T-helper 2 cell (primary cell): ENCODE measurements around the gene DENND1A.
A peak's percentile ranks its signal among the peaks of the same experiment; 100 is the strongest.
"Not testable (repeated sequence)": the region's sequence is repeated elsewhere in the genome, so short reads cannot be mapped to it uniquely, and the experiment has no call there.

Experiments used
- DNase-seq, 5 experiments: peaks; one replicate each; pipeline versions ENCODE4 v3.0.0 to v3.0.0-alpha.2; 2012 to 2022

The DENND1A gene

DNA sequence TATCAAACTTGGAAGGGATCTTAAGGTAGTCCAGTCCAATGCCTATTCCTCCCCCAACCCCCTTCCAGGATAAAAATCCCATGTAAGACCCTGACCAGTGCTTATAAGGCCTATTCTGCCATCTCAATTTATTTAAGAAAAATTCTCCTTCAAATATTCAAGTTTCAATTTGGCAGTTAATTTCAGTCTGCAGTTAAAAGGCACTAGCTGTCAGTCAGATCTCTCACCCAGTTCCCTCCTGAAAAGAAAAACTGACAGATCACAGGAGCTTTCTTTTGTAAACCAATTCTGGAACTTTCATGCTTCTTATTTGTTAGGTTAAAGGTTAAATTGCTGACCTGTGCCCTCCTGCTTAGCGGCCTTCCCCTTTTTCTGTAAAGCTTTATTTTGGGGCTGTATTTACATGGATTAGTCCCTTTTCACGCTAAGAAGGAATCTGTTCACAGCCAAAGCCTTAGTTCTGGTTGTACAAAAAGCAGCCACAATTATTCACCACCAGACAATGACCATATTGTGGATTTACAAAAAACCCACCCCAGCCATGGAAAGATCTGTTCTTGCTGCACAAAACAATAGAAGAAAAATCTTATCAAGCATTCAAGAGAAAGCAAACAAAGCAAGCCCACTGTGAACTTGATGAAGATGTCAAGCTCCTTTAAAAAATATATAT lies 68.7 kb downstream of the DENND1A start:
- DNase-seq: no peak

- no peak for DNase-seq
Observed at GRCh38 chr9:123860603-123861002, 69.3 kb downstream of the DENND1A start.

GRCh38 chr9:123852403-123852802 lies 77.5 kb downstream of the DENND1A start:
- no peak for DNase-seq

GRCh38 chr9:123851851-123852250 lies 78.1 kb downstream of the DENND1A start:
- DNase-seq: no peak

DNA sequence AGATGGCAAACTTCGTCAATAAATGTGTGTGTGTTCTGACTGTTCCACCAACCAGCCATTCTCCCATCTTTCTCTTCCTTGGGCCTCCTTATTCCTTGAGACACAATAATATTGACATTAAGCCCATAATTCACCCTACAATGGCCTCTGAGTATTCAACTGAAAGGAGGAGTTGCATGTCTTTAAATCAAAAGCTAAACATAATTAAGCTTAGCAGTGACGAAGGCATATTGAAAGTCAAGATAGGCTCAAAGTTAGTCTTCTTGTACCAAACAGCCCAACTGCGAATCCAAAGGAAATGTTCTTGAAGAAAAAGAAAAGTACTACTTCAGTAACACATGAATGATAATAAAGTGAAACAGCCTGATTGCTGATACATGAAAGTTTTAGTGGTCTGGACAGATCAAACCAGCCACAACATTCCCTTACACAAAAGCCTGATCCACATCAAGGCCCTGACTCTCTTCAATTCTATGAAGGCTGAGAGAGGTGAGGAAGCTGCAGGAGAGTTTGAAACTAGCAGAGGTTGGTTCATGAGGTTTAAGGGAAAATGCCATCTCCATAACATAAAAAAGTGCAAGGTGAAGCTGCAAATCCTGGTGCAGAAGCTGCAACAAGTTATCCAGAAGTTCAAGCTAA lies 81.4 kb downstream of the DENND1A start:
- DNase-seq: no peak

GRCh38 chr9:123846966-123847365 lies 83.0 kb downstream of the DENND1A start:
- no peak for DNase-seq

GRCh38 chr9:123843703-123844102 lies 86.2 kb downstream of the DENND1A start:
- DNase-seq: no peak

GRCh38 chr9:123835821-123836220 lies 94.1 kb downstream of the DENND1A start:
- DNase-seq: no peak

DNA sequence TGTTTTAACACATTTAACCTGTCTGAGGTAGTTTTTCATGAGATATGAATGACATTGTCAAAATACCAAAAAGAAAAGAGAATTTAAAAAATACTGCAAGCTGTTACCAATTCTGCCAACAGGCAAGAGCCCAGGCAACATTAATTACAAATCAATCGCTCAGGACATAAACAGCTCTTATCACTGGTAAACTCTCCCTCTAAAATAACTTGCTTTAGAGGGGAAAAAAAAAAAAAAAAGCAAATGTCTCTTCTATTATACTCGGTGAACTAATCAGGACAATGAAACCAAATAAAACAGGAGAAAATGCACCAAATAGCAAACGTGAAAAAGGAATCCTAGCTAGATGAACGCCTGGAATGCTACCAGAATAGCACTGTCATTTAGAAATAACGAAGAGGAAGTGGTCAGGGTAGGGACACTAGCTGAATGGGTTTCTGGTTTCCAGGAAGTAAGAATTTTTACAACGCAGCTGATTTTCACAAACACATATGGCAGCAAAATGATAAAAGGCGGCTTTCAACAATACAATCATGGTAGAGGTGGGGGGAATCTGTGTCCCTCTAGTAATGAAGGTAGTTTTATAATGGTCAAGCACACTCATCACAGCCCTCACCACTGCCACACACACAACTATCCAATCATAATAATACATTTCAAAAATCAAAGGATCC lies 94.9 kb downstream of the DENND1A start:
- DNase-seq: peak in 1 of 5 experiments; percentile 19

DNA sequence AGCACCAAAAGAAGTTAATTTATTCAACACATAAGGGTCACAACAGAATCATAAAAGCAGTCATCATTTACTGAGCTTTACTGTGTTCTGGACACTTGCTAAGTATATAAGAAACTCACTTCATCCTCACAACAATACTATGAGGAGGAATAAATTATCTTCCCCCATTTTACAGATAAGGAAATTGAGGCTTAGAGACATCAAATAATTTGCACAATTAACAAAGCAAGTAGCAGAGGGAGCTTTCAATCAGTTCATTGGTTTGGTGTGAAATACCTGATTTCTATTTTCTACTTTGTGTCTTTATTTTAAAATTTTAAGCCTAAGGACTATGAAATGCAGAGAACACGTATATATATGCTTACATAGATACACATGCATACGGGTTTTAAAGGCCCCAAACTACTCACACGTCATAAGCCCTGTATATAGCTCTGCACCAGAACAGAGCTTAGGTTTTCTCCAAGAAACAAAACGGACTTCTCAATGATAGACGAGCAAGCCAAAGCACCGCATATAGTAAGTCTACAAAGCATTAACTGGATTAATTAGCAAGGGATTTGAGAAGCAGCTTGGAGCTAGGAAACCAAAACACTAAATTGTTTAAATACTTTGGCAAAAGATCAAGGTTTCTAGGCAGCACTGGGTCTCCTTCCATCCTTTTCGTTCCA lies 95.6 kb downstream of the DENND1A start:
- DNase-seq: no peak

DNA sequence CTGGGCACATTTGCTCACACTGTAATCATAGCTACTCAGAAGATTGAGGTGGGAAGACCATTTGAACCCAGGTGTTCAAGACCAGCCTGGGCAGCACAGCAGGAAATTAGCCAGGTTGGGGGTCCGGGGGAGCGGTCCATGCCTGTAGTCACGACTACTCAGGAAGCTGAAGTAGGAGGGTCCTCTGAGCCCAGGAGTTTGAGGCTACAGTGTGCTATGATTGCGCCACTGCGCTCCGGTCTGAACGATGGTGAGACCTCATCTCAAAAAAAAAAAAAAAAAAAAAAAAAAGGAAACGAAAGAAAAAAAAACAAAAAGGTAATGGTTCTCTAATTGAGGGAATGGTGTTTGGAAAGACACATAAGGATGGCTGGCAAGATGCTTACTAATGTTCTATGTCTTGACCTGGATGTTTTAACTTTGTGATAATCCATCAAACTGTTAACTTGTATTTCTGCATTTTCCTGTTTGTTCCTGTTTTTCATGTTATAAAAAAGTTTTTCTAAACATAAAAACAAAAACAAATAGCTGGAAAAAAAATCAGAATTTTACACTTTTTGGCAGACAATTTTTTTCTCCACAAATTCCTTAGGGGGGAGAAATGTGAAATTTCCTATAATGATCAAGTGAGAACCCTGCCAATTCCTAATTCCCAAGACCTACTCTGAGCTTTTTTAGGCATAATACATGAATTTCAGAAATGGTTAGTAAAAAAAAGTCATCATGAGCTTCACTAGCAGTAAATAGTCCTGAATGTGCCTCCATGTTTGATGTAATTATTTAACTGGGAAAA lies 96.9 kb downstream of the DENND1A start:
- DNase-seq: no peak

DNA sequence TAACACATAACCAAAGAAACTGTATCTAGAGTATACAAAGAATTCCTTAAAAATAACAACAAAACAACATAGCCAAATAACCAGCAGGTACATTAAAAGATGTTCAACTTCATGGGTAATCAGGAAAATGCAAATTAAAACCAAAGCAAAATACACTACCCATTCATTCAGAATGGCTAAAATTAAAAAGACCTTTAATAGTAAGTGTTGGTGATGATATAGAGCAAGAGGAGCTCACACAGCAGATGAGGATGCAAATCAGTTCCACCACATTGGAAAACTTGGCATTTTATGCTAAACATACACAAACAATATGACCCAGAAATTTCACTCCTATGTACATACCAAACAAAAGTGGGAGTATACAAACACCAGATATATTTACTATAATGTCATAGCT lies 97.8 kb downstream of the DENND1A start:
- no peak for DNase-seq

GRCh38 chr9:123828449-123828848 lies 101.5 kb downstream of the DENND1A start:
- no peak for DNase-seq

GRCh38 chr9:123825342-123826060 lies 104.4 kb downstream of the DENND1A start:
- no peak for DNase-seq

DNA sequence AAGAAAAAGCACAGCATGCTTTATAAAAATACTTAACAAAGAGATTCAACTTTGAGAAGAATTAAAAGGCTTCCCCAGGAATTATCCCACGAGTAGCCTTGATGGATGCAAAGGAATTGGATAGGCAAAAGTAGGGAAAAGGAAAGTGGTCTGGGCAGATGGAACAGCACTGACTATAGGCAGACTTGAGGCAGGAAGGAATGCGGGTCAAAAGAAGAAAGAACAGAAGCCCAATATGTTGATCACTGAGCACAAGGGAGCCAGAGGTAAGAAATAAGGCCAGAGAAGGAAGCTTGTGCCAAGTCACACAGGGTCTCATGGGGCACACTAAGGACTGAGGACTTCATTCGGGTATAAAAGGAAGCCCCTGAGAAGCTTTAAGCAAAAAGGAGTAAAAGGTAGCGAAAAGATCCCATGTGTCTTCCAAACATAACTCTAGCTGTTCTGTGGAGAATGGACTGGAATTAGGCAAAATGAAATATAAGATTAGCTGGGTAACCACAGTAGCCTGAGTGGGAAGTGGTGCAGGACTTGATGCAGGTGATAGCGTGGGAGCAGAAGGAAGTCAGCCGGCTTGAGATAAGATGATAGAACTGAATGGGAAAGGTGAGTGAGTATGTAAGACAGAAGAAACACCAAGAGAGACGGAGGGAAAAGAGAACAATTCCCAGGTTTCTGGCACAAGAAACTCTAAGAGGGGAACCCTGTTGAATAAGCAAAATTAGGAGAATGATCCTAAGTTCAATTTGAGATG lies 106.6 kb downstream of the DENND1A start:
- DNase-seq: no peak

GRCh38 chr9:123821619-123822018 lies 108.3 kb downstream of the DENND1A start:
- no peak for DNase-seq

GRCh38 chr9:123820139-123820538 lies 109.8 kb downstream of the DENND1A start:
- no peak for DNase-seq

DNA sequence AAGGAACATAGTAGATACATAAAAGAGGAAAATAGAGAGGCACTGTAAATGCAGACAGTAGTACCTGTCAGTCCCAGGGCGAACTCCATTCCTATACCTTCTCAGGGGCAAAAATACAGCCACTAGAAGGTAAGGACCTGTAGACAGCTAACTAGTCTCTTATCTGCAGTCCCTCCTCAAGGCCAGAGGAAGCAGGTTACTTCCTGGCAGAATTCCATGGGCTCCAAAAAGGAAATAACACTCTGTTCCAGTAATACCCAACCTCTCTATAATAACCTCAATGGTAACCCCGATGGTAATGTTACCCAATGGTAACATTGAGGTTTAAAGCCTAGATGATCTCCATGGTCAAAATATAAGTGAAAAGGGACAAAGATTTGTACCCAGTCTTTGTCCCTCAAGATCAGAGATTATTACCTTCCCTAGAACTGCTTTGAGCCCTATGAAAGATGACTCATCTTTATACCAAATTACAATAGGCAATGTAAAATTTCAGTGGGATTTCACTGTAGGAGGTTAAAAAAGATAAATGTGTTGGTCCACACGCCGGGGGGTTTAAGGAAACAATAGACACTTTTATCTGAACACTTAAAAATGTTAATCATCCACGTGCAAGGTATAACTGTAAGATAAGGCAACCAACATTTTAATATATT lies 113.0 kb downstream of the DENND1A start:
- no peak for DNase-seq

DNA sequence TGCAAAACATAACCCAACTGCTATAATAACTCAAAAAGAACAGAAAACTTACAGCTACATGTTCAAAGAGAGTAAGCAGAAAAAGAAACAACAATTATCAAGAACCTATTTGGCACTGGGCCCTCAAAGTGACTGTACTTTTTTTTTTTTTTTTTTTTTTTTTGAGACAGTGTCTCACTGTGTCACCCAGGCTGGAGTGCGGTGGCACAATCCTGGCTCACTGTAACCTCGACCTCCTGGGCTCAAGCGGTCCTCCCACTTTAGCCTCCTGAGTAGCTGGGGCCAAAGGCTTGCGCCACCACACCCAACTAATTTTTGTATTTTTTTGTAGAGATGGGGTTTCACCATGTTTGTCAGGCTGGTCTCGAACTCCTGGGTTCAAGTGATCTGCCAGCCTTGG lies 114.1 kb downstream of the DENND1A start:
- DNase-seq: not testable (repeated sequence)

DNA sequence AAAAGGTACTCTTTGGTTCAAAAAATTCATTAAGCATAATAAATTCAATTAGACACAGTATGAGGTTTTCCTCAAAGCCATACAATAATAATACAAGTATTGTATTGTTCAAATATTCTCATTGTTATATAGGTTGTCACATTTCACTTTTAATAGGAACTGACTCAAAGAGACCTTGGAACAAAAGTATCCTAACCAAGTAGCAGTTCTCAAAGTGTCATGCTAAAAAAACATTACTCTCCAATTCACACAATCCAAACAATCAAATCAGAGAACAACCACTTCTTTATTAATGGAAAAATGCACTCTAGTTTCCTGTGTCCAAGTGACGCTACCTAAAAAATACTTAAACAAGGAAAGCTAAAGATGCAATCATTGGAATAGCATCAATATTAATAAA lies 115.4 kb downstream of the DENND1A start:
- no peak for DNase-seq

- DNase-seq: no peak
Observed at GRCh38 chr9:123812984-123813383, 116.9 kb downstream of the DENND1A start.
